Measurements from ENCODE around the gene UFM1.

Gene UFM1

GRCh38 chr13:38395497-38395788 lies 45.8 kb downstream of the UFM1 start:
- TF ChIP-seq EZH2 (IDR thresholded peaks at IDR 0.05) = no peak
- no peak for TF ChIP-seq FOXP2 (optimal IDR thresholded peaks at IDR 0.05; ENCODE audit: control extremely low read depth, extremely low read length, insufficient read depth)
- no peak for TF ChIP-seq POLR2AphosphoS5 (IDR thresholded peaks at IDR 0.05; ENCODE audit: borderline replicate concordance, low read depth, low read length)
- Histone ChIP-seq H3K36me3 (ENCODE audit: insufficient read depth, low read length) (no peaks in the 10 kb centered on the region), H3K27ac (no peak overlapping the region), H3K9ac (ENCODE audit: insufficient read length) (no peak overlapping the region), H3K9me3 (ENCODE audit: low read depth, low read length) (no peaks in the 10 kb centered on the region), H3K4me3 (no peak overlapping the region)
- no peak for DNase-seq (ENCODE audit: low read depth, low spot score)

- TF ChIP-seq FOXP2 (optimal IDR thresholded peaks at IDR 0.05; ENCODE audit: control extremely low read depth, extremely low read length, insufficient read depth) (no peak), POLR2AphosphoS5 (IDR thresholded peaks at IDR 0.05; ENCODE audit: borderline replicate concordance, low read depth, low read length) (no peak), EZH2 (IDR thresholded peaks at IDR 0.05) (no peak)
- Histone ChIP-seq H3K36me3 (ENCODE audit: insufficient read depth, low read length) (no peaks in the 10 kb centered on the region), H3K9me3 (ENCODE audit: low read depth, low read length) (no peaks in the 10 kb centered on the region), H3K27ac (no peak overlapping the region), H3K4me3 (no peak overlapping the region), H3K9ac (ENCODE audit: insufficient read length) (no peak overlapping the region)
- DNase-seq (ENCODE audit: low read depth, low spot score) = no peak
These were observed 49.3 kb downstream of the UFM1 start for GRCh38 chr13:38398711-38399493.

GRCh38 chr13:38399535-38399934 lies 49.9 kb downstream of the UFM1 start:
- DNase-seq (ENCODE audit: low read depth, low spot score) = no peak
- H3K9ac ChIP-seq (ENCODE audit: insufficient read length) = no peak overlapping the region
- TF ChIP-seq POLR2AphosphoS5 (IDR thresholded peaks at IDR 0.05; ENCODE audit: borderline replicate concordance, low read depth, low read length) = no peak
- TF ChIP-seq EZH2 (IDR thresholded peaks at IDR 0.05) = no peak
- TF ChIP-seq FOXP2 (optimal IDR thresholded peaks at IDR 0.05; ENCODE audit: control extremely low read depth, extremely low read length, insufficient read depth) = no peak
- H3K36me3 ChIP-seq (ENCODE audit: insufficient read depth, low read length) = no peaks in the 10 kb centered on the region
- H3K9me3 ChIP-seq (ENCODE audit: low read depth, low read length) = no peaks in the 10 kb centered on the region
- no peak overlapping the region for H3K4me3 ChIP-seq
- no peak overlapping the region for H3K27ac ChIP-seq

GRCh38 chr13:38401276-38401675 lies 51.6 kb downstream of the UFM1 start:
- Histone ChIP-seq H3K36me3 (ENCODE audit: insufficient read depth, low read length) (no peaks in the 10 kb centered on the region), H3K9ac (ENCODE audit: insufficient read length) (no peak overlapping the region), H3K4me3 (no peak overlapping the region), H3K27ac (no peak overlapping the region), H3K9me3 (ENCODE audit: low read depth, low read length) (no peaks in the 10 kb centered on the region)
- TF ChIP-seq FOXP2 (optimal IDR thresholded peaks at IDR 0.05; ENCODE audit: control extremely low read depth, extremely low read length, insufficient read depth) = no peak
- no peak for DNase-seq (ENCODE audit: low read depth, low spot score)

- Histone ChIP-seq H3K9me3 (ENCODE audit: low read depth, low read length) (no peaks in the 10 kb centered on the region), H3K27ac (no peak overlapping the region), H3K9ac (ENCODE audit: insufficient read length) (no peak overlapping the region), H3K36me3 (ENCODE audit: insufficient read depth, low read length) (no peaks in the 10 kb centered on the region), H3K4me3 (no peak overlapping the region)
- DNase-seq (ENCODE audit: low read depth, low spot score) = no peak
- TF ChIP-seq POLR2AphosphoS5 (IDR thresholded peaks at IDR 0.05; ENCODE audit: borderline replicate concordance, low read depth, low read length) (no peak), FOXP2 (optimal IDR thresholded peaks at IDR 0.05; ENCODE audit: control extremely low read depth, extremely low read length, insufficient read depth) (no peak), EZH2 (IDR thresholded peaks at IDR 0.05) (no peak)
These were observed 55.6 kb downstream of the UFM1 start for GRCh38 chr13:38405216-38405615.

- DNase-seq (ENCODE audit: low read depth, low spot score) = no peak
- H3K9ac ChIP-seq (ENCODE audit: insufficient read length) = no peak overlapping the region
- no peak for TF ChIP-seq FOXP2 (optimal IDR thresholded peaks at IDR 0.05; ENCODE audit: control extremely low read depth, extremely low read length, insufficient read depth)
- TF ChIP-seq EZH2 (IDR thresholded peaks at IDR 0.05) = no peak
- no peak for TF ChIP-seq POLR2AphosphoS5 (IDR thresholded peaks at IDR 0.05; ENCODE audit: borderline replicate concordance, low read depth, low read length)
- no peak overlapping the region for H3K27ac ChIP-seq
- H3K9me3 ChIP-seq (ENCODE audit: low read depth, low read length) = no peaks in the 10 kb centered on the region
- H3K4me3 ChIP-seq = no peak overlapping the region
- H3K36me3 ChIP-seq (ENCODE audit: insufficient read depth, low read length) = no peaks in the 10 kb centered on the region
These were observed 60.1 kb downstream of the UFM1 start for GRCh38 chr13:38409771-38410170.

GRCh38 chr13:38412266-38412665 lies 62.6 kb downstream of the UFM1 start:
- no peak overlapping the region for H3K27ac ChIP-seq
- no peak for TF ChIP-seq EZH2 (IDR thresholded peaks at IDR 0.05)
- TF ChIP-seq POLR2AphosphoS5 (IDR thresholded peaks at IDR 0.05; ENCODE audit: borderline replicate concordance, low read depth, low read length) = no peak
- no peak for TF ChIP-seq FOXP2 (optimal IDR thresholded peaks at IDR 0.05; ENCODE audit: control extremely low read depth, extremely low read length, insufficient read depth)
- H3K36me3 ChIP-seq (ENCODE audit: insufficient read depth, low read length) = no peaks in the 10 kb centered on the region
- H3K9ac ChIP-seq (ENCODE audit: insufficient read length) = no peak overlapping the region
- H3K9me3 ChIP-seq (ENCODE audit: low read depth, low read length) = no peaks in the 10 kb centered on the region
- DNase-seq (ENCODE audit: low read depth, low spot score) = no peak
- no peak overlapping the region for H3K4me3 ChIP-seq
